HG02763 (cell line): Measurements from ENCODE around the gene MMP24.
"Not testable (repeated sequence)": the region's sequence is repeated elsewhere in the genome, so short reads cannot be mapped to it uniquely, and the experiment has no call there.

Experiments used
- ATAC-seq: cut with Tn5 transposase; IDR thresholded peaks from one replicate; pipeline ENCODE4 v1.9.1; 2021; ENCODE audit warnings: mild to moderate bottlenecking, moderate library complexity; ENCODE audit not compliant: unreplicated experiment

The MMP24 gene

GRCh38 chr20:35226126-35226883 lies at the start of gene MMP24:
Gene MMP24 (plus strand): TSS chr20:35226690. CDS start chr20:35226739, 49 bp downstream.
- ATAC-seq, result no peak

GRCh38 chr20:35179292-35180212 lies 46.9 kb upstream of the MMP24 start:
- no peak for ATAC-seq

- ATAC-seq, result no peak
Measured at GRCh38 chr20:35180266-35180665, 46.2 kb upstream of the MMP24 start.

- ATAC-seq, result no peak
Measured at GRCh38 chr20:35181731-35182130, 44.8 kb upstream of the MMP24 start.

GRCh38 chr20:35186691-35187289 lies 39.7 kb upstream of the MMP24 start:
- ATAC-seq, result not testable (repeated sequence)

- ATAC-seq, result no peak
Measured at GRCh38 chr20:35187584-35188190, 38.8 kb upstream of the MMP24 start.

- ATAC-seq, result not testable (repeated sequence)
Measured at GRCh38 chr20:35189223-35189622, 37.3 kb upstream of the MMP24 start.

GRCh38 chr20:35190556-35190955 lies 35.9 kb upstream of the MMP24 start:
- no peak for ATAC-seq

GRCh38 chr20:35191419-35192117 lies 34.9 kb upstream of the MMP24 start:
- no peak for ATAC-seq

- no peak for ATAC-seq
Measured at GRCh38 chr20:35192118-35192872, 34.2 kb upstream of the MMP24 start.

GRCh38 chr20:35193031-35193791 lies 33.3 kb upstream of the MMP24 start:
- ATAC-seq, result not testable (repeated sequence)

- ATAC-seq, result no peak
Measured at GRCh38 chr20:35196313-35196712, 30.2 kb upstream of the MMP24 start.

GRCh38 chr20:35199740-35200139 lies 26.8 kb upstream of the MMP24 start:
- no peak for ATAC-seq

- ATAC-seq, result no peak
Measured at GRCh38 chr20:35200267-35200666, 26.2 kb upstream of the MMP24 start.

GRCh38 chr20:35201467-35201866 lies 25.0 kb upstream of the MMP24 start:
- not testable (repeated sequence) for ATAC-seq

- no peak for ATAC-seq
Measured at GRCh38 chr20:35206802-35207201, 19.7 kb upstream of the MMP24 start.

- ATAC-seq, result no peak
Measured at GRCh38 chr20:35207950-35208611, 18.4 kb upstream of the MMP24 start.
